IMR-90 (cell line): Measurements from ENCODE around the gene CA9. TPM values are rescaled to one million over a fixed set of nuclear protein-coding genes. Genes with fewer than 3 reads are reported as not detected.

ENCODE experiments used
- BHLHE40 ChIP-seq: fragments of 150-350 bp; IDR thresholded peaks from 2 replicates; pipeline ENCODE4 v1.6.1; 2016; ENCODE audit warnings: mild to moderate bottlenecking, low read depth, low read length
- NFE2L2 ChIP-seq: fragments of 150-350 bp; IDR thresholded peaks from 2 replicates; pipeline ENCODE4 v1.6.1; 2016; ENCODE audit warnings: low read depth, mild to moderate bottlenecking, low read length
- RCOR1 ChIP-seq: IDR thresholded peaks from 2 replicates; pipeline ENCODE4 v1.6.1; 2012; ENCODE audit warnings: mild to moderate bottlenecking, low read length, improper control_type of control experiment; ENCODE audit not compliant: insufficient replicate concordance
- RFX5 ChIP-seq: IDR thresholded peaks from 2 replicates; pipeline ENCODE4 v1.8.0; 2012; ENCODE audit warnings: low read depth, mild to moderate bottlenecking, low read length, moderate library complexity
- polyA plus RNA-seq, 3 experiments: library from polyadenylated mRNA; depleted of rRNA; stranded (reverse); fragments of >200 nt; gene quantifications; 2 replicates each; pipeline ENCODE4 v1.2.3, GENCODE V29; 2012; ENCODE audit warnings: low replicate concordance in 1 of 3
- total RNA-seq: library from RNA; depleted of rRNA; stranded (reverse); fragments of >200 nt; gene quantifications from 2 replicates; pipeline ENCODE4 v1.2.3, GENCODE V29; 2012
- TF ChIP-seq, protein P1 (sequence below): fragments of 150-350 bp; IDR thresholded peaks from 2 replicates; pipeline ENCODE4 v1.6.1; 2017; ENCODE audit warnings: mild to moderate bottlenecking, antibody characterized with exemption, low read length, low read depth

CA9 gene
- total and polyA plus RNA-seq, 2 of the 4 experiments (the other 2 are of a cell fraction) = 0.54 to 3.9 TPM

- TF ChIP-seq BHLHE40 = no peak
- TF ChIP-seq, protein P1, sequence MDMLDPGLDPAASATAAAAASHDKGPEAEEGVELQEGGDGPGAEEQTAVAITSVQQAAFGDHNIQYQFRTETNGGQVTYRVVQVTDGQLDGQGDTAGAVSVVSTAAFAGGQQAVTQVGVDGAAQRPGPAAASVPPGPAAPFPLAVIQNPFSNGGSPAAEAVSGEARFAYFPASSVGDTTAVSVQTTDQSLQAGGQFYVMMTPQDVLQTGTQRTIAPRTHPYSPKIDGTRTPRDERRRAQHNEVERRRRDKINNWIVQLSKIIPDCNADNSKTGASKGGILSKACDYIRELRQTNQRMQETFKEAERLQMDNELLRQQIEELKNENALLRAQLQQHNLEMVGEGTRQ = no peak
- no peak for TF ChIP-seq RCOR1
- TF ChIP-seq RFX5 = no peak
- no peak for TF ChIP-seq NFE2L2
Observed at GRCh38 chr9:35716230-35716629, 42.5 kb downstream of the CA9 start (continued).
